ENCODE measurements around the gene SPAG9.

The SPAG9 gene

GRCh38 chr17:51164911-51165679 is 44.4 kb upstream of the SPAG9 start:
- H3K27ac ChIP-seq, result peak overlapping the region; percentile 90

GRCh38 chr17:51161541-51161940 is 40.9 kb upstream of the SPAG9 start:
- no peak overlapping the region for H3K27ac ChIP-seq
- TF ChIP-seq ZFX (IDR thresholded peaks at IDR 0.05; ENCODE audit: borderline replicate concordance) (no peak), CTCF (IDR thresholded peaks at IDR 0.05) (no peak)

More at GRCh38 chr17:51164911-51165679, 44.4 kb upstream of the SPAG9 start:
- TF ChIP-seq CTCF (IDR thresholded peaks at IDR 0.05) (no peak), ZFX (IDR thresholded peaks at IDR 0.05; ENCODE audit: borderline replicate concordance) (no peak)

GRCh38 chr17:51159604-51160003 is 38.9 kb upstream of the SPAG9 start:
- TF ChIP-seq ZFX (IDR thresholded peaks at IDR 0.05; ENCODE audit: borderline replicate concordance), result no peak
- TF ChIP-seq CTCF (IDR thresholded peaks at IDR 0.05), result no peak

GRCh38 chr17:51155416-51155815 is 34.7 kb upstream of the SPAG9 start:
- no peak overlapping the region for H3K27ac ChIP-seq
- TF ChIP-seq ZFX (IDR thresholded peaks at IDR 0.05; ENCODE audit: borderline replicate concordance), result no peak
- no peak for TF ChIP-seq CTCF (IDR thresholded peaks at IDR 0.05)

More at GRCh38 chr17:51159604-51160003, 38.9 kb upstream of the SPAG9 start:
- no peak overlapping the region for H3K27ac ChIP-seq

- TF ChIP-seq ZFX (IDR thresholded peaks at IDR 0.05; ENCODE audit: borderline replicate concordance) (no peak), CTCF (IDR thresholded peaks at IDR 0.05) (no peak)
- peak overlapping the region; percentile 84 for H3K27ac ChIP-seq
Observed at GRCh38 chr17:51154176-51154575, 33.5 kb upstream of the SPAG9 start.

- TF ChIP-seq CTCF (IDR thresholded peaks at IDR 0.05) (peak; percentile 90), ZFX (IDR thresholded peaks at IDR 0.05; ENCODE audit: borderline replicate concordance) (no peak)
- peak within 1 kb of the TSS; percentile 84 for H3K27ac ChIP-seq
Observed at GRCh38 chr17:51153210-51154072, 32.8 kb upstream of the SPAG9 start, which contains the start of gene NME1. Gene NME1 (plus strand): TSS chr17:51153559. CDS start chr17:51155655, 2,096 bp downstream.
